Neural cell (in vitro differentiated cells): ENCODE results near the gene PDXDC1.
"Not testable (repeated sequence)": the region's sequence is repeated elsewhere in the genome, so short reads cannot be mapped to it uniquely, and the experiment has no call there.

ENCODE experiments used
- CTCF ChIP-seq: fragments of 450-650 bp; IDR thresholded peaks from 2 replicates; pipeline ENCODE4 v1.5.1; 2014; ENCODE audit warnings: antibody characterized with exemption, mild to moderate bottlenecking, moderate library complexity; ENCODE audit not compliant: poor library complexity, severe bottlenecking
- EP300 ChIP-seq: fragments of 450-650 bp; conservative IDR thresholded peaks from 2 replicates; pipeline ENCODE4 v1.6.1; 2014; ENCODE audit warnings: antibody characterized with exemption, mild to moderate bottlenecking, moderate library complexity; ENCODE audit not compliant: poor library complexity, severe bottlenecking
- EZH2 ChIP-seq: fragments of 200-600, 300-800 bp; shearing (Covaris generic), sonication (generic); IDR thresholded peaks from 2 replicates; pipeline ENCODE4 v1.6.1; 2014; ENCODE audit warnings: antibody characterized with exemption, low read length, borderline replicate concordance, mild to moderate bottlenecking; ENCODE audit not compliant: insufficient read depth, poor library complexity, severe bottlenecking
- MXI1 ChIP-seq: fragments of 450-650 bp; conservative IDR thresholded peaks from 2 replicates; pipeline ENCODE4 v1.6.1; 2014; ENCODE audit warnings: antibody characterized with exemption, mild to moderate bottlenecking; ENCODE audit not compliant: poor library complexity, severe bottlenecking
- POLR2AphosphoS5 ChIP-seq: IDR thresholded peaks from 2 replicates; pipeline ENCODE4 v1.6.1; 2012
- RAD21 ChIP-seq: fragments of 450-650 bp; conservative IDR thresholded peaks from 2 replicates; pipeline ENCODE4 v1.6.1; 2014; ENCODE audit warnings: antibody characterized with exemption, mild to moderate bottlenecking, moderate library complexity
- REST ChIP-seq: IDR thresholded peaks from 2 replicates; pipeline ENCODE4 v1.6.1; 2012; ENCODE audit warnings: borderline replicate concordance
- SMC3 ChIP-seq: fragments of 450-650 bp; conservative IDR thresholded peaks from 2 replicates; pipeline ENCODE4 v1.6.1; 2014; ENCODE audit warnings: antibody characterized with exemption, mild to moderate bottlenecking, moderate library complexity; ENCODE audit not compliant: poor library complexity

- not testable (repeated sequence) for TF ChIP-seq CTCF, EZH2, REST, SMC3, RAD21, POLR2AphosphoS5, EP300, MXI1
These were observed 194.3 kb downstream of the PDXDC1 start for GRCh38 chr16:15168953-15169652.
